Measurements from ENCODE around the gene PILRA. TPM values are rescaled to one million over a fixed set of nuclear protein-coding genes. Genes with fewer than 3 reads are reported as not detected.
"Not testable (repeated sequence)": the region's sequence is repeated elsewhere in the genome, so short reads cannot be mapped to it uniquely, and the experiment has no call there.

Gene PILRA
- total and polyA plus RNA-seq, 2 of the 8 experiments (the other 6 are each of a cell fraction or from before 2014, with no cell fraction given): 7.6 to 10.6 TPM

- TF ChIP-seq SP1 (IDR thresholded peaks at IDR 0.05; ENCODE audit: low read depth, low read length) (peak; percentile 48; the same call in 1 of the 2 replicates), KDM4A (IDR thresholded peaks at IDR 0.05; ENCODE audit: low read depth, low read length, severe bottlenecking) (peak; percentile 47), TEAD4 (IDR thresholded peaks at IDR 0.05; ENCODE audit: low read depth, low read length) (0 out of 2 replicates have a peak, but pooled peaks have one; percentile 23), TBP (IDR thresholded peaks at IDR 0.05; ENCODE audit: low read depth, low read length) (peak; percentile 58; the same call in 1 of the 2 replicates)
These were observed 37.5 kb upstream of the PILRA start (continued) for GRCh38 chr7:100335566-100336466.

DNA sequence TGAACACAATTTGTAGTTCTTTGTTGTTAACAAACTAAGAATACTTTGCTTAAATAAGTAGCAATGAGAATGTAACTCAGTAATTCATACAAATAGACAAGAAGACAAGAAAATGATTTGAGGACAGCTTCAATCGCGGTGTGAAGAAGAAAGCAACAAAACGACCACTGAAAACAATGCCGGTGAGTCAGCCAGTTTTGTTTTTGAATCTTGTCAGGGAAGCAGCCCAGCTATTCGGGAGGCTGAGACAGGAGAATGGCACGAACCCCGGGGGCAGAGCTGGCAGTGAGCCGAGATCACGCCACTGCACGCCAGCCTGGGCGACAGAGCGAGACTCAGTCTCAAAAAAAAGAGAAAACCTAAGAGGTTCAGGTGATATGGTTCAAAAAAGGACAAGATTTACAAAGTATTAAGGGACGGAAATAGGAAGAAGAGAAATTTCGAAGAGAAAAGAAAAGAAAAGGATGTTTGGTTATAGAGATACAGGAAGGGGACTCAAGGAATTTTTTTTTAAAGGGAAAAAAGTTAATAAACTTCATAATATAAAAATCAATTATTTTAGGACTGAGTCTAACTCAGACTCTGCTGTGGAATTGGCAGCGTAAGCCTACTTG, 35.1 kb upstream of the PILRA start:
- Histone ChIP-seq H3K36me3 (ENCODE audit: control insufficient read depth in 2 of 4, insufficient read depth in 4 of 4, low read length in 3 of 4) (peaks cover 0 to 18% (median 5%) of the 10 kb centered on the region in 4 experiments; a peak in 5 of 8 replicates), H3K79me2 (ENCODE audit: control insufficient read depth in 1 of 2, insufficient read depth in 2 of 2, low read length in 2 of 2) (peaks cover 0 to 12% of the 10 kb centered on the region in 2 experiments; a peak in 2 of 4 replicates)
- H3K14ac ChIP-seq (ENCODE audit: insufficient read length); H2BK12ac ChIP-seq (ENCODE audit: low read depth, low read length); H3K23me2 ChIP-seq (ENCODE audit: low read depth, low read length); H3K27me3 ChIP-seq (replicated peaks in 1 of 4; ENCODE audit: control insufficient read depth in 3 of 4, extremely low read depth in 1 of 4, insufficient read depth in 3 of 4, low read length in 3 of 4); H3K9ac ChIP-seq (replicated peaks in 1 of 4; ENCODE audit: extremely low read depth in 1 of 4, low read depth in 3 of 4, low read length in 3 of 4); DNase-seq (ENCODE audit: low read depth in 1 of 2, low spot score in 2 of 2); H2AFZ ChIP-seq (ENCODE audit: low read length); H3K79me1 ChIP-seq (ENCODE audit: low read depth, low read length); H4K91ac ChIP-seq (replicated peaks; ENCODE audit: insufficient read length, low read length); H3K18ac ChIP-seq (ENCODE audit: extremely low read depth, low read length); H2AK5ac ChIP-seq (ENCODE audit: low read depth, low read length); H3K4me2 ChIP-seq (ENCODE audit: insufficient read depth in 1 of 2, low read depth in 2 of 2, low read length in 2 of 2); H4K20me1 ChIP-seq (replicated peaks in 1 of 2; ENCODE audit: control insufficient read depth in 1 of 2, insufficient read depth in 2 of 2, low read length in 2 of 2); H2BK5ac ChIP-seq (ENCODE audit: low read depth, low read length); POLR2A ChIA-PET (ENCODE audit: partially characterized antibody); H3K4me1 ChIP-seq (replicated peaks in 1 of 4; ENCODE audit: control insufficient read depth in 3 of 4, insufficient read depth in 4 of 4, low read length in 3 of 4); H3K56ac ChIP-seq (replicated peaks; ENCODE audit: insufficient read length, low read depth, low read length); H4K8ac ChIP-seq (ENCODE audit: extremely low read depth, insufficient read depth, low read length); H3K27ac ChIP-seq (ENCODE audit: low read depth, low read length); H4K5ac ChIP-seq (ENCODE audit: insufficient read length, low read depth, low read length); H3K9me3 ChIP-seq (ENCODE audit: insufficient read depth in 2 of 2, low read depth in 1 of 2, low read length in 1 of 2); H3K4ac ChIP-seq (replicated peaks; ENCODE audit: insufficient read length, low read depth, low read length); H2BK15ac ChIP-seq (ENCODE audit: low read length); H3K4me3 ChIP-seq (ENCODE audit: extremely low read depth in 1 of 4, insufficient read depth in 2 of 4, low read depth in 3 of 4, low read length in 4 of 4); H3K23ac ChIP-seq (ENCODE audit: insufficient read length); FAIRE-seq; H2BK120ac ChIP-seq (replicated peaks; ENCODE audit: low read depth, low read length); H2BK20ac ChIP-seq (ENCODE audit: low read length): not testable (repeated sequence)
- WGBS, 2 experiments (ENCODE audit: extremely low coverage in 1 of 2, insufficient coverage in 1 of 2, insufficient read length in 1 of 2, insufficient replicate concordance in 2 of 2, low coverage in 1 of 2, low lambda C conversion rate in 2 of 2, missing lambda C conversion rate in 1 of 2): 95% methylated on average over 15 of the region's 15 CpGs; no CpG with 5 or more reads in 1 of the 2 experiments
- CTCF ChIA-PET (ENCODE audit: partially characterized antibody): interaction anchor here (0.6 kb wide), 1 partner anchor 27 kb away, joined by 3 read pairs; no protein-coding TSS in a partner anchor
